Loucy (cell line): ENCODE measurements around the gene MTMR1.

ENCODE experiments used
- H2AFZ ChIP-seq: fragments of 200-600 bp; sonication (generic); 2 replicates; pipeline ENCODE4 v1.6.0; 2016; ENCODE audit warnings: antibody characterized with exemption, mild to moderate bottlenecking, low read length, moderate library complexity
- H3F3A ChIP-seq: fragments of 200-600 bp; 2 replicates; pipeline ENCODE4 v1.6.0; 2016; ENCODE audit warnings: antibody characterized with exemption, low read depth, mild to moderate bottlenecking
- H3K27me3 ChIP-seq: fragments of 200-600 bp; sonication (generic); 2 replicates; pipeline ENCODE4 v1.6.1; 2014; ENCODE audit warnings: low read length, mild to moderate bottlenecking; ENCODE audit not compliant: insufficient read depth, poor library complexity, severe bottlenecking
- H3K36me3 ChIP-seq: fragments of 200-600 bp; sonication (generic); 2 replicates; pipeline ENCODE4 v1.6.1; 2016; ENCODE audit warnings: low read length; ENCODE audit not compliant: insufficient read depth
- H3K4me1 ChIP-seq: fragments of 200-600 bp; sonication (generic); 2 replicates; pipeline ENCODE4 v1.5.1; 2014; ENCODE audit warnings: low read length, mild to moderate bottlenecking; ENCODE audit not compliant: insufficient read depth, poor library complexity, severe bottlenecking
- H3K4me2 ChIP-seq: fragments of 200-600 bp; sonication (generic); 2 replicates; pipeline ENCODE4 v1.6.0; 2014; ENCODE audit warnings: antibody characterized with exemption, low read length, low read depth, mild to moderate bottlenecking; ENCODE audit not compliant: poor library complexity, severe bottlenecking
- H3K4me3 ChIP-seq: fragments of 200-600 bp; sonication (generic); 2 replicates; pipeline ENCODE4 v1.5.1; 2014; ENCODE audit warnings: low read length, mild to moderate bottlenecking, mixed read lengths; ENCODE audit not compliant: poor library complexity, severe bottlenecking
- H3K79me2 ChIP-seq: fragments of 200-600 bp; sonication (generic); 2 replicates; pipeline ENCODE4 v1.6.1; 2014; ENCODE audit warnings: low read length; ENCODE audit not compliant: insufficient read depth
- H3K9ac ChIP-seq: fragments of 200-600 bp; sonication (generic); 2 replicates; pipeline ENCODE4 v1.6.0; 2014; ENCODE audit warnings: mild to moderate bottlenecking, low read depth, low read length, moderate library complexity; ENCODE audit not compliant: poor library complexity, severe bottlenecking
- H3K9me2 ChIP-seq: fragments of 200-600 bp; sonication (generic); replicated peaks from 2 replicates; pipeline ENCODE4 v1.6.1; 2016; ENCODE audit warnings: low read depth, low read length, mixed read lengths
- H3K9me3 ChIP-seq: fragments of 200-600 bp; sonication (generic); 2 replicates; pipeline ENCODE4 v1.6.1; 2014; ENCODE audit warnings: mild to moderate bottlenecking, antibody characterized with exemption, low read length, low read depth; ENCODE audit not compliant: insufficient read depth
- H4K20me1 ChIP-seq: fragments of 200-600 bp; sonication (generic); 2 replicates; pipeline ENCODE4 v1.6.0; 2014; ENCODE audit warnings: antibody characterized with exemption, low read length, mild to moderate bottlenecking; ENCODE audit not compliant: insufficient read depth, poor library complexity, severe bottlenecking
- CTCF ChIP-seq: fragments of 200-600 bp; sonication (generic); conservative IDR thresholded peaks from 2 replicates; pipeline ENCODE4 v1.5.1; 2014; ENCODE audit warnings: mild to moderate bottlenecking, antibody characterized with exemption, low read length
- EZH2phosphoT487 ChIP-seq: fragments of 200-600 bp; IDR thresholded peaks from 2 replicates; pipeline ENCODE4 v1.6.1; 2018; ENCODE audit warnings: antibody characterized with exemption, mild to moderate bottlenecking, moderate library complexity, borderline replicate concordance

The MTMR1 gene

GRCh38 chrX:150806827-150807226 is 113.6 kb downstream of the MTMR1 start:
- TF ChIP-seq EZH2phosphoT487 (no peak), CTCF (no peak)
- no peak overlapping the region for H3K4me2 ChIP-seq

GRCh38 chrX:150813922-150814321 is 120.7 kb downstream of the MTMR1 start:
- no peak for TF ChIP-seq CTCF
- no peak for TF ChIP-seq EZH2phosphoT487
- H4K20me1 ChIP-seq, result no peaks in the 10 kb centered on the region
- H3K79me2 ChIP-seq, result no peaks in the 10 kb centered on the region
- no peaks in the 10 kb centered on the region for H3K9me2 ChIP-seq
- no peak overlapping the region for H3K4me3 ChIP-seq
- H2AFZ ChIP-seq, result no peak overlapping the region
- H3F3A ChIP-seq, result no peaks in the 10 kb centered on the region
- no peaks in the 10 kb centered on the region for H3K27me3 ChIP-seq
- no peak overlapping the region for H3K4me2 ChIP-seq
- no peaks in the 10 kb centered on the region for H3K9me3 ChIP-seq
- H3K4me1 ChIP-seq, result no peaks in the 10 kb centered on the region
- H3K36me3 ChIP-seq, result no peaks in the 10 kb centered on the region
- no peak overlapping the region for H3K9ac ChIP-seq

More at GRCh38 chrX:150806827-150807226, 113.6 kb downstream of the MTMR1 start:
- H3K9me2 ChIP-seq, result no peaks in the 10 kb centered on the region
- H3F3A ChIP-seq, result no peaks in the 10 kb centered on the region
- H3K79me2 ChIP-seq, result no peaks in the 10 kb centered on the region
- no peaks in the 10 kb centered on the region for H3K9me3 ChIP-seq
- no peaks in the 10 kb centered on the region for H4K20me1 ChIP-seq
- no peak overlapping the region for H2AFZ ChIP-seq
- no peaks in the 10 kb centered on the region for H3K36me3 ChIP-seq
- no peaks in the 10 kb centered on the region for H3K4me1 ChIP-seq
- H3K27me3 ChIP-seq, result no peaks in the 10 kb centered on the region
- no peak overlapping the region for H3K4me3 ChIP-seq
- H3K9ac ChIP-seq, result no peak overlapping the region
